ENCODE data around the gene FREY1. TPM values are rescaled to one million over a fixed set of nuclear protein-coding genes. Genes with fewer than 3 reads are reported as not detected.

Gene FREY1
- total RNA-seq, 1 experiment from 2014 or later, result 1.4 TPM

- H3K9me3 ChIP-seq (ENCODE audit: control insufficient read depth, insufficient read depth, low read depth, low read length), result no peaks in the 10 kb centered on the region
- POLR2A ChIA-PET, result no interaction called here
Observed at GRCh38 chr11:45924927-45925326, 17.9 kb upstream of the FREY1 start.

DNA sequence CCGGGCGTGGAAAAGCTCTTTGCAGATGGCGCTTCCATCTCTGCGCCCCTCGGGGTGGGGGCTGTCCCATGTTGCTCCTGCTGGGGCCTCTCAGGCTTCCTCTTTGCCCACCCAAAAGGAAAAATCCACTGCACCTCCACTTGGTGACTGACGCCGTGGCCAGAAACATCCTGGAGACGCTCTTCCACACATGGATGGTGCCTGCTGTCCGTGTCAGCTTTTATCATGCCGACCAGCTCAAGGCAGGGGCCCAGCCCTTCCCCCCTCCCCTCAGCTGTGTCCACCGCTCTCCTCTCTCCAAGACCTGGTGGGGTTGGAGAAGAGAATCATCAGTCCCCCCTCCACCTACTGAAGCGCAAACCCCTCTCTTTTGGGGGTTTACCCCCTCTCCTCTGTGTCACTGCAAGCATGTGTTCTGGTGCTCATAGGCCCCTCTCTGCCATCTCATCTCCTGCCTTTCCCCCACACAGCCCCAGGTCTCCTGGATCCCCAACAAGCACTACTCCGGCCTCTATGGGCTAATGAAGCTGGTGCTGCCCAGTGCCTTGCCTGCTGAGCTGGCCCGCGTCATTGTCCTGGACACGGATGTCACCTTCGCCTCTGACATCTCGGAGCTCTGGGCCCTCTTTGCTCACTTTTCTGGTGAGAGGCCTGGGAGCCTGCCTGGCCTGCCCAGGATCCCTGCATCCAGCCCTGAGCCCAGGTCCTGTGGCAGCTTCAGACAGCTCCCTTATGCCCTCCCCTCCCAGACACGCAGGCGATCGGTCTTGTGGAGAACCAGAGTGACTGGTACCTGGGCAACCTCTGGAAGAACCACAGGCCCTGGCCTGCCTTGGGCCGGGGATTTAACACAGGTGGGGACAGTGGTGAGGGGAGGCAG is 17.2 kb upstream of the FREY1 start:
- Histone ChIP-seq H3K27ac (ENCODE audit: low read length) (no peak overlapping the region), H3K4me1 (ENCODE audit: control insufficient read depth, insufficient read depth, low read length) (peaks cover under 1% of the 10 kb centered on the region; the same call in 1 of the 2 replicates), H3K36me3 (ENCODE audit: control insufficient read depth, insufficient read depth, low read length) (peaks cover 3% of the 10 kb centered on the region; the same call in 1 of the 2 replicates), H3K27me3 (ENCODE audit: control insufficient read depth, insufficient read depth, low read length) (no peaks in the 10 kb centered on the region; the same call in 1 of the 2 replicates), H3K9me3 (ENCODE audit: control insufficient read depth, insufficient read depth, low read depth, low read length) (no peaks in the 10 kb centered on the region), H3K4me3 (ENCODE audit: low read depth in 2 of 2, low read length in 2 of 2) (no peak overlapping the region)
- in situ Hi-C loops (cut with HindIII; ENCODE audit: low pct_unique_long_range_greater_than_20kb, low sequenced_read_pairs), result no loop called here
- ChIA-PET POLR2A (no interaction called here), CTCF (interaction anchor here (0.6 kb wide), 1 partner anchor 822 kb away, joined by 4 read pairs; no protein-coding TSS in a partner anchor)
- BruUV-seq (replicated peaks), result no TSS peak
- DNase-seq (ENCODE audit: low read depth, low spot score), result no peak
- intact Hi-C loops (cut with micrococcal nuclease; ENCODE audit: unreplicated experiment), result no loop called here
- ATAC-seq, result peak; percentile 37; the same call in 1 of the 2 replicates
- TF ChIP-seq TCF7L2 (IDR thresholded peaks at IDR 0.05; ENCODE audit: low read depth, low read length) (no peak), POLR2AphosphoS5 (IDR thresholded peaks at IDR 0.05; ENCODE audit: low read depth, low read length) (no peak), CTCF (IDR thresholded peaks at IDR 0.05) (no peak), SIN3A (IDR thresholded peaks at IDR 0.05; ENCODE audit: borderline replicate concordance, insufficient read depth, low read depth, low read length) (no peak)
- TF ChIP-seq, protein P1, sequence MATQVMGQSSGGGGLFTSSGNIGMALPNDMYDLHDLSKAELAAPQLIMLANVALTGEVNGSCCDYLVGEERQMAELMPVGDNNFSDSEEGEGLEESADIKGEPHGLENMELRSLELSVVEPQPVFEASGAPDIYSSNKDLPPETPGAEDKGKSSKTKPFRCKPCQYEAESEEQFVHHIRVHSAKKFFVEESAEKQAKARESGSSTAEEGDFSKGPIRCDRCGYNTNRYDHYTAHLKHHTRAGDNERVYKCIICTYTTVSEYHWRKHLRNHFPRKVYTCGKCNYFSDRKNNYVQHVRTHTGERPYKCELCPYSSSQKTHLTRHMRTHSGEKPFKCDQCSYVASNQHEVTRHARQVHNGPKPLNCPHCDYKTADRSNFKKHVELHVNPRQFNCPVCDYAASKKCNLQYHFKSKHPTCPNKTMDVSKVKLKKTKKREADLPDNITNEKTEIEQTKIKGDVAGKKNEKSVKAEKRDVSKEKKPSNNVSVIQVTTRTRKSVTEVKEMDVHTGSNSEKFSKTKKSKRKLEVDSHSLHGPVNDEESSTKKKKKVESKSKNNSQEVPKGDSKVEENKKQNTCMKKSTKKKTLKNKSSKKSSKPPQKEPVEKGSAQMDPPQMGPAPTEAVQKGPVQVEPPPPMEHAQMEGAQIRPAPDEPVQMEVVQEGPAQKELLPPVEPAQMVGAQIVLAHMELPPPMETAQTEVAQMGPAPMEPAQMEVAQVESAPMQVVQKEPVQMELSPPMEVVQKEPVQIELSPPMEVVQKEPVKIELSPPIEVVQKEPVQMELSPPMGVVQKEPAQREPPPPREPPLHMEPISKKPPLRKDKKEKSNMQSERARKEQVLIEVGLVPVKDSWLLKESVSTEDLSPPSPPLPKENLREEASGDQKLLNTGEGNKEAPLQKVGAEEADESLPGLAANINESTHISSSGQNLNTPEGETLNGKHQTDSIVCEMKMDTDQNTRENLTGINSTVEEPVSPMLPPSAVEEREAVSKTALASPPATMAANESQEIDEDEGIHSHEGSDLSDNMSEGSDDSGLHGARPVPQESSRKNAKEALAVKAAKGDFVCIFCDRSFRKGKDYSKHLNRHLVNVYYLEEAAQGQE (IDR thresholded peaks at IDR 0.05; ENCODE audit: insufficient read depth in 1 of 2, low read depth in 2 of 2, low read length in 1 of 2), result no peak

More at GRCh38 chr11:45924927-45925326, 17.9 kb upstream of the FREY1 start:
- ATAC-seq (no peak), DNase-seq (ENCODE audit: low read depth, low spot score) (no peak)
- TF ChIP-seq, protein P1 (IDR thresholded peaks at IDR 0.05; ENCODE audit: insufficient read depth in 1 of 2, low read depth in 2 of 2, low read length in 1 of 2), result peak; percentile 56 to 59; a peak in 2 of 4 replicates
- no peak for TF ChIP-seq TCF7L2 (IDR thresholded peaks at IDR 0.05; ENCODE audit: low read depth, low read length)
- no peak for TF ChIP-seq SIN3A (IDR thresholded peaks at IDR 0.05; ENCODE audit: borderline replicate concordance, insufficient read depth, low read depth, low read length)
- no peak for TF ChIP-seq POLR2AphosphoS5 (IDR thresholded peaks at IDR 0.05; ENCODE audit: low read depth, low read length)
- Histone ChIP-seq H3K4me3 (ENCODE audit: low read depth in 2 of 2, low read length in 2 of 2) (no peak overlapping the region), H3K4me1 (ENCODE audit: control insufficient read depth, insufficient read depth, low read length) (no peaks in the 10 kb centered on the region), H3K27me3 (ENCODE audit: control insufficient read depth, insufficient read depth, low read length) (no peaks in the 10 kb centered on the region; the same call in 1 of the 2 replicates), H3K36me3 (ENCODE audit: control insufficient read depth, insufficient read depth, low read length) (peaks cover 3% of the 10 kb centered on the region; the same call in 1 of the 2 replicates), H3K27ac (ENCODE audit: low read length) (no peak overlapping the region)
- intact Hi-C loops (cut with micrococcal nuclease; ENCODE audit: unreplicated experiment), result no loop called here
- no TSS peak for BruUV-seq (replicated peaks)
- in situ Hi-C loops (cut with HindIII; ENCODE audit: low pct_unique_long_range_greater_than_20kb, low sequenced_read_pairs), result no loop called here
- CTCF ChIA-PET, result no interaction called here
